OCI-LY3 (cell line): Measurements from ENCODE around the gene SAPCD1.

Source experiments
- H2AFZ ChIP-seq: fragments of 200-600, 300-600 bp; shearing (Covaris generic); 2 replicates; pipeline ENCODE4 v1.6.0; 2014; ENCODE audit warnings: antibody characterized with exemption, low read depth, low read length
- H3K27ac ChIP-seq: fragments of 200-600, 300-600 bp; sonication (generic); 2 replicates; pipeline ENCODE4 v1.5.1; 2014; ENCODE audit warnings: mild to moderate bottlenecking, low read length, moderate library complexity, mixed read lengths
- H3K27me3 ChIP-seq: fragments of 200-600, 300-600 bp; sonication (generic); 2 replicates; pipeline ENCODE4 v1.6.1; 2014; ENCODE audit warnings: low read depth, low read length, mixed read lengths
- H3K36me3 ChIP-seq: fragments of 200-600, 300-600 bp; sonication (generic); replicated peaks from 2 replicates; pipeline ENCODE3; 2014; ENCODE audit warnings: low read depth, low read length, mixed read lengths
- H3K4me1 ChIP-seq: fragments of 300-600, 200-600 bp; sonication (generic); 2 replicates; pipeline ENCODE4 v1.6.1; 2014; ENCODE audit warnings: low read length, mixed read lengths
- H3K4me2 ChIP-seq: fragments of 200-600, 300-600 bp; sonication (generic); 2 replicates; pipeline ENCODE4 v1.6.1; 2014; ENCODE audit warnings: low read length, mixed read lengths
- H3K4me3 ChIP-seq: fragments of 300-600, 200-600 bp; sonication (generic); 2 replicates; pipeline ENCODE4 v1.5.1; 2014; ENCODE audit warnings: antibody characterized with exemption, mild to moderate bottlenecking, low read length, moderate library complexity
- H3K79me2 ChIP-seq: fragments of 300-600, 200-600 bp; shearing (Covaris generic); 2 replicates; pipeline ENCODE4 v1.6.1; 2014; ENCODE audit warnings: mild to moderate bottlenecking, low read length, mixed read lengths
- H3K9ac ChIP-seq: fragments of 300-600, 200-600 bp; shearing (Covaris generic); 2 replicates; pipeline ENCODE4 v1.6.0; 2014; ENCODE audit warnings: mild to moderate bottlenecking, low read length, moderate library complexity
- H3K9me3 ChIP-seq: fragments of 200-600, 300-600 bp; shearing (Covaris generic); 2 replicates; pipeline ENCODE4 v1.6.1; 2014; ENCODE audit warnings: low read length, mixed read lengths; ENCODE audit not compliant: insufficient read depth
- H4K20me1 ChIP-seq: fragments of 200-600, 300-600 bp; sonication (generic); 2 replicates; pipeline ENCODE4 v1.6.1; 2016; ENCODE audit warnings: low read length, mixed read lengths; ENCODE audit not compliant: insufficient read depth
- CTCF ChIP-seq: fragments of 200-600, 300-600 bp; sonication (generic); IDR thresholded peaks from 2 replicates; pipeline ENCODE4 v1.5.1; 2014; ENCODE audit warnings: antibody characterized with exemption, low read length, low read depth
- EZH2phosphoT487 ChIP-seq: fragments of 200-600 bp; shearing (Covaris generic); IDR thresholded peaks from 2 replicates; pipeline ENCODE4 v1.6.1; 2018; ENCODE audit warnings: antibody characterized with exemption, mixed run types, low read depth

Gene SAPCD1

GRCh38 chr6:31736021-31736767 lies 26.3 kb upstream of the SAPCD1 start, which contains the start of gene CLIC1:
Gene CLIC1, minus strand, starts transcription at chr6:31736530. Its CDS starts 230 bp downstream, at chr6:31736300.
- Histone ChIP-seq H2AFZ (0 out of 2 replicates have a peak within 1 kb of the TSS, but pooled peaks have one; percentile 66), H3K27ac (peak within 1 kb of the TSS; percentile 98), H3K4me2 (peak within 1 kb of the TSS; percentile 98), H3K27me3 (no peaks in the 10 kb centered on the region), H3K9me3 (no peaks in the 10 kb centered on the region), H3K4me1 (peaks cover 37% of the 10 kb centered on the region), H3K9ac (peak within 1 kb of the TSS; percentile 99), H3K4me3 (peak within 1 kb of the TSS; percentile 95), H4K20me1 (peaks cover 8% of the 10 kb centered on the region), H3K79me2 (peaks cover 50% of the 10 kb centered on the region), H3K36me3 (peaks cover 23% of the 10 kb centered on the region)
- TF ChIP-seq CTCF (no peak), EZH2phosphoT487 (no peak)

- no peak for TF ChIP-seq CTCF
- no peak for TF ChIP-seq EZH2phosphoT487
- peak overlapping the region; percentile 98 for H3K4me2 ChIP-seq
- peaks cover 8% of the 10 kb centered on the region for H4K20me1 ChIP-seq
- H3K36me3 ChIP-seq, result peaks cover 23% of the 10 kb centered on the region
- H3K27me3 ChIP-seq, result no peaks in the 10 kb centered on the region
- H3K4me1 ChIP-seq, result peaks cover 37% of the 10 kb centered on the region
- H3K9ac ChIP-seq, result peak overlapping the region; percentile 99
- peaks cover 52% of the 10 kb centered on the region for H3K79me2 ChIP-seq
- no peaks in the 10 kb centered on the region for H3K9me3 ChIP-seq
- no peak overlapping the region for H2AFZ ChIP-seq
- peak overlapping the region; percentile 95 for H3K4me3 ChIP-seq
- H3K27ac ChIP-seq, result peak overlapping the region; percentile 98
Measured at GRCh38 chr6:31736768-31737314, 25.6 kb upstream of the SAPCD1 start.

- Histone ChIP-seq H3K36me3 (peaks cover 24% of the 10 kb centered on the region), H3K9me3 (no peaks in the 10 kb centered on the region), H3K27ac (peak overlapping the region; percentile 98), H2AFZ (no peak overlapping the region), H3K4me2 (peak overlapping the region; percentile 98), H3K4me1 (peaks cover 37% of the 10 kb centered on the region), H3K4me3 (peak overlapping the region; percentile 78), H3K9ac (peak overlapping the region; percentile 90), H4K20me1 (peaks cover 8% of the 10 kb centered on the region), H3K79me2 (peaks cover 52% of the 10 kb centered on the region), H3K27me3 (no peaks in the 10 kb centered on the region)
- TF ChIP-seq EZH2phosphoT487, result no peak
- no peak for TF ChIP-seq CTCF
Measured at GRCh38 chr6:31737315-31737990, 25.0 kb upstream of the SAPCD1 start.
